K562 (cell line): ENCODE data around the gene PAN3. TPM values are rescaled to one million over a fixed set of nuclear protein-coding genes. Genes with fewer than 3 reads are reported as not detected.
A peak's percentile ranks its signal among the peaks of the same experiment; 100 is the strongest.

Experiments used
- ADNP ChIP-seq: fragments of 200-800 bp; sonication (Bioruptor generic); IDR thresholded peaks from 2 replicates; pipeline ENCODE4 v1.6.1; 2016; ENCODE audit warnings: missing genetic modification characterization, missing compliant biosample characterization
- KDM1A ChIP-seq, 2 experiments: fragments of 450-650 bp; IDR thresholded peaks; 2 replicates each; pipeline ENCODE4 v1.6.1; 2016; ENCODE audit warnings: mild to moderate bottlenecking in 2 of 2
- KLF13 ChIP-seq: fragments of 450-650 bp; IDR thresholded peaks from 2 replicates; pipeline ENCODE4 v1.6.1; 2016; ENCODE audit warnings: missing genetic modification characterization, low read depth, mild to moderate bottlenecking, missing compliant biosample characterization, moderate library complexity, borderline replicate concordance
- PCBP2 ChIP-seq: fragments of 200-400 bp; formaldehyde crosslinking; IDR thresholded peaks from 2 replicates; pipeline ENCODE4 v1.6.1; 2018; ENCODE audit warnings: low read length, low read depth, mild to moderate bottlenecking, moderate library complexity; ENCODE audit not compliant: poor library complexity, severe bottlenecking
- POLR2AphosphoS5 ChIP-seq: IDR thresholded peaks from 2 replicates; pipeline ENCODE4 v1.6.1; 2011; ENCODE audit warnings: mild to moderate bottlenecking, low read depth, low read length, moderate library complexity; ENCODE audit not compliant: control insufficient read depth, insufficient read depth
- RBFOX2 ChIP-seq: fragments of 200-400 bp; formaldehyde crosslinking; IDR thresholded peaks from 2 replicates; pipeline ENCODE4 v1.6.1; 2017; ENCODE audit warnings: low read depth, mild to moderate bottlenecking, low read length, moderate library complexity
- RNF2 ChIP-seq: sonication (generic); IDR thresholded peaks from 2 replicates; pipeline ENCODE4 v1.6.1; 2016
- SAFB2 ChIP-seq: fragments of 200-400 bp; formaldehyde crosslinking; IDR thresholded peaks from 2 replicates; pipeline ENCODE4 v1.6.1; 2018; ENCODE audit warnings: borderline replicate concordance, low read length, low read depth, moderate library complexity; ENCODE audit not compliant: severe bottlenecking
- SMC3 ChIP-seq: conservative IDR thresholded peaks from 2 replicates; pipeline ENCODE4 v1.6.1; 2011; ENCODE audit warnings: low read depth, low read length, improper control_type of control experiment; ENCODE audit not compliant: insufficient read depth
- YY1 ChIP-seq, 3 experiments: IDR thresholded peaks; 2 replicates each; pipeline ENCODE4 v1.6.1; 2011; ENCODE audit warnings: low read length in 2 of 3, mild to moderate bottlenecking in 2 of 3, moderate library complexity in 2 of 3, borderline replicate concordance in 1 of 3, control low read depth in 1 of 3, low read depth in 1 of 3; ENCODE audit not compliant: insufficient read depth in 3 of 3, insufficient replicate concordance in 2 of 3, control insufficient read depth in 1 of 3, insufficient read length in 1 of 3; ENCODE audit errors: extremely low read depth in 1 of 3
- ZNF282 ChIP-seq: sonication (generic); formaldehyde crosslinking; IDR thresholded peaks from 2 replicates; pipeline ENCODE4 v1.8.1; 2023; ENCODE audit warnings: missing genetic modification reagents
- ZNF766 ChIP-seq: fragments of 200-800 bp; sonication (Bioruptor generic); conservative IDR thresholded peaks from 2 replicates; pipeline ENCODE4 v1.6.1; 2016; ENCODE audit warnings: missing genetic modification characterization, missing compliant biosample characterization
- polyA plus RNA-seq, 8 experiments: library from polyadenylated mRNA; depleted of rRNA in 4 of 8; stranded (reverse) in 5 of 8; unstranded in 3 of 8; fragments of >200 nt; fragmentation: Nextera tagmentation in 2 of 8; fragmentation: Illumina TruSeq in 1 of 8; extraction: Ambion mirVana in 2 of 8; extraction: Trizol in 1 of 8; gene quantifications; 2 replicates each; pipeline versions ENCODE4 v1.2.1 to v1.2.3, GENCODE V29; 2011 to 2014; ENCODE audit warnings: inconsistent platforms in 1 of 8, missing spikeins in 1 of 8
- total RNA-seq, 7 experiments: library from RNA; depleted of rRNA in 6 of 7; stranded (reverse); fragments of >200 nt in 6 of 7; fragmentation: Illumina TruSeq in 2 of 7; extraction: Trizol in 2 of 7; gene quantifications; 2 replicates each; pipeline versions ENCODE4 v1.2.1 to v1.2.3, GENCODE V29; 2011 to 2021; ENCODE audit warnings: low replicate concordance in 1 of 7
- TF ChIP-seq, protein P1 (sequence below): fragments of 250-450 bp; sonication (Bioruptor Pico); IDR thresholded peaks from 2 replicates; pipeline ENCODE4 v1.5.0; 2021; ENCODE audit warnings: mild to moderate bottlenecking, moderate library complexity
- TF ChIP-seq, protein P2 (sequence below): sonication (generic); formaldehyde crosslinking; IDR thresholded peaks from 2 replicates; pipeline ENCODE4 v1.8.1; 2023; ENCODE audit warnings: mild to moderate bottlenecking, missing genetic modification reagents
- TF ChIP-seq, protein P3 (sequence below): fragments of 250-450 bp; sonication (Bioruptor Pico); IDR thresholded peaks from 2 replicates; pipeline ENCODE4 v1.4.0; 2020; ENCODE audit warnings: borderline replicate concordance
- TF ChIP-seq, protein P4 (sequence below), 2 experiments: IDR thresholded peaks; 2 replicates each; pipeline ENCODE4 v1.6.1; 2011; ENCODE audit warnings: borderline replicate concordance in 1 of 2, control low read depth in 1 of 2, low read depth in 1 of 2, low read length in 1 of 2, mild to moderate bottlenecking in 1 of 2, mixed read lengths in 1 of 2, moderate library complexity in 1 of 2; ENCODE audit not compliant: insufficient read depth in 1 of 2, insufficient read length in 1 of 2, poor library complexity in 1 of 2, severe bottlenecking in 1 of 2; ENCODE audit errors: extremely low read depth in 1 of 2

The PAN3 gene
- total and polyA plus RNA-seq, 9 of the 15 experiments (the other 6 are each of a cell fraction or from before 2014, with no cell fraction given), result 7.2 to 19.9 (median 11.6) TPM

DNA sequence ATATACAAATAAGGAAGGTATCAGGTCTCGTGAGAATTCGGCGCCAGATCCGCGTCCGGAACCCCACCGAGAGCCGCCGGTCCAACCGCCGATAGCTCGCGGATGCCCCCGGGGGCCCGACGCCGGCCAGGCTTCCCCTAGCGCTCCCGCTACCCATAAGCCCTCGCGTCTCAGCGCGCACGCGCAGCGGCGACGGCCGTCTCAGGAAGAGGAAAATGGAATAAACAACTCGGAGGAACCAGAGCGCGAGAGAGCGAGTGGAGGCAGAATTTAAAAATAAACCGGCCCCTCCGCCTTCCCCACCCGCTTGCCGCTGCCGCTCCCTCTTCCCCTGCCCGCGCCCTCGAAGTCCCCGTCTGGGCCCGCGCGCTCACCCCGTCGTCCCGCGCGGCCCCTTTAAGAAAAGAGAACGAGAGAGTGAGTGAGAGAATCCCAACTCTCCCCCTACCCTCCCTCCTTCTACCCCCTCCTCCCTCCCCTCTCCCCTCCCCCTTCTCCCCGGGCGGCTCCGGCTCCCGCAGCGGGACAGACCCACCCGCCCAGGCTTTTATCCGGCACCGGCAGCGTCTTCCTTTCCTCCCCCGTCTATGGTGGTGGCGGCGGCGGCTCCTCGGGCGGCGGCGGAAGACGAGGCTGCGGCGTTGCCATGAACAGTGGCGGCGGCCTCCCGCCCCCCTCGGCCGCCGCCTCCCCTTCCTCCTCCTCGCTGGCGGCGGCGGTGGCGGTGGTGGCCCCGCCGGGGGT, at the start of gene PAN3 (continued):
- TF ChIP-seq, protein P1, sequence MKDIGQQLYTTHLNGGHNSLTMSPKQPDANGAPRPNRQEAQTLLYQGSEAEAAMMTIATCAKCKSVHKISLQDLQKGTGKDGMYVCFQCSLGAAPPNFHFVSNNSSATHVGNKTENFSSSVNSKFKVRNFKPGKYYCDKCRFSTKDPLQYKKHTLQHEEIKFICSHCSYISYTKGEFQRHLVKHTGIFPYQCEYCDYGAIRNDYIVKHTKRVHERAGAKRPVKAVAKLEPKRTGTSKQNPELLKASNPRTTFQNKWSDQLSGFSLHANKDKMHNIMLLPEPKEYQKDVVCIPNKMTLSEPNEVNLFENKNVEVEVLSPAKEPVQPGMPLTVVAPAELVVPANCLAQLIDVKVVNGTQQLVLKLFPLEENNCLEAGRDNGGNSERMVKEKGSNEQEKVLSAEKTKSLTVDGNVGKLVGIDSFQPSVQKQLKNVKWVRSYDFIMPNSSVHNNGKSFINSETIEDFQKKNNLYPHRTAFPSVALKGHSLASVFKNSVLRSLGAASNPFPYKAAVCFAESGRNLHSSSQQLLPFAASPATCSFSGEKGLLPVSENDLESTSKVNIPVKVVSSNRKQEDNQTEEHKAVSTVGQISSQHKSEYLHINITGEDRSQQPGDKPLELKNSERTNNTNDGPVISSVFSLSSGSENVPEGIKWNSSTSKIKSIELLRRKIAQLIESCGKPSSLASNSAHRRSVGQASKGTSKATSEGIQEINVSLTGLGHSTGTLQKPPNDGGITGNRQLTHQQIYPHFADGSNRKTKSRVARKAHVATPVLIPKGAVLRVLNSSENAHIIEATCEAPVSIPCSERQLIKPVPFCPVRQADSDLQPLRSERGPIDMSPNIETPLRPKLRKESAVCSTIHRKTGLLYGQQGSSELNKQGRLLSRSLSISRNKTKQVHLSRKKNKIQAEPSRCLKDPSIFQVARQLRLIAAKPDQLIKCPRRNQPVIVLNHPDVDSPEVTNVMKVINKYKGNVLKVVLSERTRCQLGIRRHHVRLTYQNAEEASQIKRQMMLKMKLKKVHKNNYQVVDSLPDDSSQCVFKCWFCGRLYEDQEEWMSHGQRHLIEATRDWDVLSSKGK (CRISPR knock-in tag), result no peak
- TF ChIP-seq YY1 (IDR thresholded peaks at IDR 0.05; ENCODE audit: borderline replicate concordance in 1 of 3, control insufficient read depth in 1 of 3, extremely low read depth in 1 of 3, insufficient read depth in 3 of 3, insufficient read length in 1 of 3, insufficient replicate concordance in 2 of 3, low read depth in 1 of 3, low read length in 2 of 3) (peak in 2 of 3 experiments; percentile 58 to 59), ADNP (tag) (no peak), KLF13 (tag) (no peak), RBFOX2 (peak; percentile 88), POLR2AphosphoS5 (peak; percentile 75), SMC3 (no peak), PCBP2 (peak; percentile 15), KDM1A (IDR thresholded peaks at IDR 0.05) (peak in 1 of 2 experiments; percentile 84; a peak in 1 of 4 replicates), ZNF766 (no peak), RNF2 (0 out of 2 replicates have a peak, but pooled peaks have one; percentile 13), SAFB2 (no peak), ZNF282 (no peak)
- TF ChIP-seq, protein P2, sequence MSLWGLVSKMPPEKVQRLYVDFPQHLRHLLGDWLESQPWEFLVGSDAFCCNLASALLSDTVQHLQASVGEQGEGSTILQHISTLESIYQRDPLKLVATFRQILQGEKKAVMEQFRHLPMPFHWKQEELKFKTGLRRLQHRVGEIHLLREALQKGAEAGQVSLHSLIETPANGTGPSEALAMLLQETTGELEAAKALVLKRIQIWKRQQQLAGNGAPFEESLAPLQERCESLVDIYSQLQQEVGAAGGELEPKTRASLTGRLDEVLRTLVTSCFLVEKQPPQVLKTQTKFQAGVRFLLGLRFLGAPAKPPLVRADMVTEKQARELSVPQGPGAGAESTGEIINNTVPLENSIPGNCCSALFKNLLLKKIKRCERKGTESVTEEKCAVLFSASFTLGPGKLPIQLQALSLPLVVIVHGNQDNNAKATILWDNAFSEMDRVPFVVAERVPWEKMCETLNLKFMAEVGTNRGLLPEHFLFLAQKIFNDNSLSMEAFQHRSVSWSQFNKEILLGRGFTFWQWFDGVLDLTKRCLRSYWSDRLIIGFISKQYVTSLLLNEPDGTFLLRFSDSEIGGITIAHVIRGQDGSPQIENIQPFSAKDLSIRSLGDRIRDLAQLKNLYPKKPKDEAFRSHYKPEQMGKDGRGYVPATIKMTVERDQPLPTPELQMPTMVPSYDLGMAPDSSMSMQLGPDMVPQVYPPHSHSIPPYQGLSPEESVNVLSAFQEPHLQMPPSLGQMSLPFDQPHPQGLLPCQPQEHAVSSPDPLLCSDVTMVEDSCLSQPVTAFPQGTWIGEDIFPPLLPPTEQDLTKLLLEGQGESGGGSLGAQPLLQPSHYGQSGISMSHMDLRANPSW (CRISPR knock-in tag), result no peak
- TF ChIP-seq, protein P3, sequence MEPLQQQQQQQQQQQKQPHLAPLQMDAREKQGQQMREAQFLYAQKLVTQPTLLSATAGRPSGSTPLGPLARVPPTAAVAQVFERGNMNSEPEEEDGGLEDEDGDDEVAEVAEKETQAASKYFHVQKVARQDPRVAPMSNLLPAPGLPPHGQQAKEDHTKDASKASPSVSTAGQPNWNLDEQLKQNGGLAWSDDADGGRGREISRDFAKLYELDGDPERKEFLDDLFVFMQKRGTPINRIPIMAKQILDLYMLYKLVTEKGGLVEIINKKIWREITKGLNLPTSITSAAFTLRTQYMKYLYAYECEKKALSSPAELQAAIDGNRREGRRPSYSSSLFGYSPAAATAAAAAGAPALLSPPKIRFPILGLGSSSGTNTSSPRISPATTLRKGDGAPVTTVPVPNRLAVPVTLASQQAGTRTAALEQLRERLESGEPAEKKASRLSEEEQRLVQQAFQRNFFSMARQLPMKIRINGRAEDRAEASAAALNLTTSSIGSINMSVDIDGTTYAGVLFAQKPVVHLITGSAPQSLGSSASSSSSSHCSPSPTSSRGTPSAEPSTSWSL (CRISPR knock-in tag), result no peak
- TF ChIP-seq, protein P4, sequence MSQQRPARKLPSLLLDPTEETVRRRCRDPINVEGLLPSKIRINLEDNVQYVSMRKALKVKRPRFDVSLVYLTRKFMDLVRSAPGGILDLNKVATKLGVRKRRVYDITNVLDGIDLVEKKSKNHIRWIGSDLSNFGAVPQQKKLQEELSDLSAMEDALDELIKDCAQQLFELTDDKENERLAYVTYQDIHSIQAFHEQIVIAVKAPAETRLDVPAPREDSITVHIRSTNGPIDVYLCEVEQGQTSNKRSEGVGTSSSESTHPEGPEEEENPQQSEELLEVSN (IDR thresholded peaks at IDR 0.05; ENCODE audit: borderline replicate concordance in 1 of 2, extremely low read depth in 1 of 2, insufficient read depth in 1 of 2, insufficient read length in 1 of 2, low read depth in 1 of 2, low read length in 1 of 2, poor library complexity in 1 of 2, severe bottlenecking in 1 of 2), result peak; percentile 13 to 54
